MM.1S (cell line): ENCODE measurements around the gene FAM117B.

Source experiments
- CTCF ChIP-seq: fragments of 300-600 bp; sonication (generic); IDR thresholded peaks from 2 replicates; pipeline ENCODE4 v1.5.1; 2016; ENCODE audit warnings: antibody characterized with exemption, low read length, mixed read lengths
- EZH2 ChIP-seq: fragments of 300-600 bp; sonication (generic); optimal IDR thresholded peaks from 2 replicates; pipeline ENCODE3; 2017; ENCODE audit warnings: low read depth, mild to moderate bottlenecking, antibody characterized with exemption, low read length, mixed read lengths

GRCh38 chr2:202808754-202809153, 174.0 kb downstream of the FAM117B start:
- TF ChIP-seq CTCF (no peak), EZH2 (no peak)
